Measurements from ENCODE around the gene SRSF6.

DNA sequence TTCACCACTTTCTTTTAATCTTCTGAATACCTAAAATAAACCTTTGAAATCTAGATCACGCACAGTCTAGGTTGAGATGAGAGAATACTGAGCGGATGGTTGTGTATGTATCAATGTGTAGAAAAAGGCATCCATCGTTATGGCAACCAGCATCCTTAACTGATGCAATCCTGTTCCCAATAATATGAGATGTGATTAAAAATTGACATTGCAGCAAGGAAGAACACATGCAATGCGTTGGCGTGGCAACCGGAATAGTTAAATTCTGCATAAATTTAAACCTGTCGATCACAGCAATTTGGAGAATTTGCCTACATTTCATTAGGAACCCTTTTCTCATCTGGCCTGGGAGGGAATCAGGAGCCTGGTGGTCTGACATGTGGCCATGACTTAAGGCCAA, 48.5 kb downstream of the SRSF6 start:
- TF ChIP-seq RAD51 (IDR thresholded peaks at IDR 0.05) (no peak), BCL11A (IDR thresholded peaks at IDR 0.05; ENCODE audit: low read depth, low read length) (no peak), FOXK2 (IDR thresholded peaks at IDR 0.05) (no peak)
- TF ChIP-seq, protein P1, sequence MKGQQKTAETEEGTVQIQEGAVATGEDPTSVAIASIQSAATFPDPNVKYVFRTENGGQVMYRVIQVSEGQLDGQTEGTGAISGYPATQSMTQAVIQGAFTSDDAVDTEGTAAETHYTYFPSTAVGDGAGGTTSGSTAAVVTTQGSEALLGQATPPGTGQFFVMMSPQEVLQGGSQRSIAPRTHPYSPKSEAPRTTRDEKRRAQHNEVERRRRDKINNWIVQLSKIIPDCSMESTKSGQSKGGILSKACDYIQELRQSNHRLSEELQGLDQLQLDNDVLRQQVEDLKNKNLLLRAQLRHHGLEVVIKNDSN (IDR thresholded peaks at IDR 0.05; ENCODE audit: borderline replicate concordance, extremely low read length, insufficient read depth, low read depth, low read length) = no peak
- TF ChIP-seq, protein P2, sequence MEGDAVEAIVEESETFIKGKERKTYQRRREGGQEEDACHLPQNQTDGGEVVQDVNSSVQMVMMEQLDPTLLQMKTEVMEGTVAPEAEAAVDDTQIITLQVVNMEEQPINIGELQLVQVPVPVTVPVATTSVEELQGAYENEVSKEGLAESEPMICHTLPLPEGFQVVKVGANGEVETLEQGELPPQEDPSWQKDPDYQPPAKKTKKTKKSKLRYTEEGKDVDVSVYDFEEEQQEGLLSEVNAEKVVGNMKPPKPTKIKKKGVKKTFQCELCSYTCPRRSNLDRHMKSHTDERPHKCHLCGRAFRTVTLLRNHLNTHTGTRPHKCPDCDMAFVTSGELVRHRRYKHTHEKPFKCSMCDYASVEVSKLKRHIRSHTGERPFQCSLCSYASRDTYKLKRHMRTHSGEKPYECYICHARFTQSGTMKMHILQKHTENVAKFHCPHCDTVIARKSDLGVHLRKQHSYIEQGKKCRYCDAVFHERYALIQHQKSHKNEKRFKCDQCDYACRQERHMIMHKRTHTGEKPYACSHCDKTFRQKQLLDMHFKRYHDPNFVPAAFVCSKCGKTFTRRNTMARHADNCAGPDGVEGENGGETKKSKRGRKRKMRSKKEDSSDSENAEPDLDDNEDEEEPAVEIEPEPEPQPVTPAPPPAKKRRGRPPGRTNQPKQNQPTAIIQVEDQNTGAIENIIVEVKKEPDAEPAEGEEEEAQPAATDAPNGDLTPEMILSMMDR (IDR thresholded peaks at IDR 0.05 in 2 of 3, conservative IDR thresholded peaks at IDR 0.05 in 1 of 3; ENCODE audit: control insufficient read depth in 2 of 3, extremely low read depth in 1 of 3, insufficient read depth in 1 of 3, low read depth in 3 of 3, low read length in 3 of 3) = no peak
